Activated CD8-positive, alpha-beta memory T cell treated with anti-CD3 and anti-CD28 coated beads for 48 hours (primary cell): ENCODE data around the gene PLA2R1.
"Not testable (repeated sequence)": the region's sequence is repeated elsewhere in the genome, so short reads cannot be mapped to it uniquely, and the experiment has no call there.

ENCODE experiments used
- DNase-seq, 3 experiments: peaks; one replicate each; pipeline ENCODE4 v3.0.0-alpha.2; 2020; ENCODE audit warnings: low read depth in 2 of 3, low spot score in 2 of 3

PLA2R1 gene

DNA sequence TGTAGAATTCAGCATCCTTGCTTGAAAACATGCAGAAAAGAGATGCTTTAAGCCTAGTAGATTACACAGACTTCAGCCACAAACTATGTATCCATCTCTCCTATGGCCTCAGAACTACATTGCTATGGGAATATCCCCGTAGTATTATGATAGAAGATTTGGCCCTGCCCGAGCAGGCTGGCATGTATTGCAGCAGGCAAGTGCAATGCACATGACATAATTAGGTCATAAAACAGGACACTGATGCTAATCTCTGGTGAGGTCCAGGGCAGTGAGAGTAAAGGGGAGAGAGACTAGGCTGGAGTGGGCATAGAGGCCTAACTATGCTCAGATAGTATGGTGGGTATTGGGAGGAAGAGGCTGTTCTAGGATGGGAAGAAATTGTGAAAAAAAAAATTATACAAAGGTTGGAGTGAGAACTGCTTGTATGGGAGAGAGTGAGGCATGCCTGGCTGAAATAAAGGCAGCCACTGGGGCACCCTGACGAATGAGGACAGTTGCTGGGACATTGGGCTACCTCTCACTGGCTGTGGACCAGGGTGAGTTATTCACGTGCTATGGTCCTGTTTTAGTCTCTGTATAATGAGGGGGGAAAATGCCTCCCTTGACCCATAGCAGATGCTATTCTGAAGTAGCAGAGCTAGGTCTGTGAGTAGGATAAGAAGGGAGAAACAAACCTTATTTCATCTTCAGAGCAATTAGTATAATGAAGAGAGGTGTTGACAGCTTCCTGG lies 1.6 kb upstream of the PLA2R1 start:
- no peak for DNase-seq

DNA sequence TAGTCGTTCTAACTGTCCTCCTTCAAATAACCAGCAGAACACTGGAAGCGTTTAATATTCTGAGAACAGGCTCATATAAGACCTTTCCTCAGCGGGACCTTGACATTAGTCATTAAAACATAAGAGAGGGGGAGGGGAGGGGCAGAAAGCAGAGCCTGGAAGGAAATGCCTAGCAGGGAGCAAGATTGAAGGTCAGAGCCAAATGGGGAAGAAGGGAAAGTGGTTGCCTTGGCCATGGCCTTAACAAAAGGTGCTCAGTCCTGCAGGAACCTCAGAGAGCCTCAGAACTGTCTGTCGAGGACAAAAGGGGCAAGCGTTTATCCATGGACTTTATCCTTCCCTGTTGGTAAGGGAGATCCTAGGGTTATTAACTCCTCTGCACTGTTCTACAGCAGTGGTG lies 856 bp upstream of the PLA2R1 start:
- DNase-seq: no peak

DNA sequence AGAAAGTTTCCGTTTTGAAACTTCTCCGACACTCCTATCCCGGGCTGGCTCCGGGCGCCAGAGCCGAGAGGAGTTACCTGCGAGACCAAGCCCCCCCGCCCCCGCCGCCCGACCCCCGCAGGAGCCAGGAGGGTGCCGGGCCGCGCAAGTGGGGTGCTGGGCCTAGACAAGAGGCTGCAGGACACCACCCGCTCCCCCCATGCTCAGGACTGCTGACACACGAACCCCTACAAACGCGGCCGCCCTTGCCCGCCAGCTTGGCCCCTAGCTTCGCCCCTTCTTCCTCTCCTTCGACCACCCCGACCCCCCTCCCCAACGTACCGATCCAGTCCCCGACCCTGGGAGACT lies 497 bp downstream of the PLA2R1 start:
- DNase-seq: no peak

- DNase-seq: no peak
These were observed 882 bp downstream of the PLA2R1 start for GRCh38 chr2:160061533-160061932.

DNA sequence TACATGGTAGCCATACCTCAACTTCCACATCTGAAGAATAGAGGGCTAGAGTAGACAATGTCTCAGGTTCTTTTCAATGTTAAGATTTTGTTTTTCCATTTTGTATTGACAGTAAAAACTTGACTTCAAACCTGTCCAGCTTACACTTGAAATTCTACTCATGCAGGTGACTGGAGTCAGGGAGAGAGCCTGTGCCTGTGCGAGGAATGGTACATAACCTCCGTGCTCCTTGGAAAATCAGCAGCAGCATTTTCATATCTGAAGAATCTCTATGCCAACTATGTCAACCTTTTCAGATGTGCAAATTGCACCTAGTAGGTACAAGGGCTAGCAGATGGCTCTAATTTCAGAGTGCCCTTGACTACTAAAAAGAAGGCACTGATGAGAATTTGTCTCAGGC lies 2.1 kb downstream of the PLA2R1 start:
- no peak for DNase-seq

GRCh38 chr2:160057356-160057755 lies 5.1 kb downstream of the PLA2R1 start:
- DNase-seq: no peak

- no peak for DNase-seq
These were observed 6.7 kb downstream of the PLA2R1 start for GRCh38 chr2:160055726-160056108.

DNA sequence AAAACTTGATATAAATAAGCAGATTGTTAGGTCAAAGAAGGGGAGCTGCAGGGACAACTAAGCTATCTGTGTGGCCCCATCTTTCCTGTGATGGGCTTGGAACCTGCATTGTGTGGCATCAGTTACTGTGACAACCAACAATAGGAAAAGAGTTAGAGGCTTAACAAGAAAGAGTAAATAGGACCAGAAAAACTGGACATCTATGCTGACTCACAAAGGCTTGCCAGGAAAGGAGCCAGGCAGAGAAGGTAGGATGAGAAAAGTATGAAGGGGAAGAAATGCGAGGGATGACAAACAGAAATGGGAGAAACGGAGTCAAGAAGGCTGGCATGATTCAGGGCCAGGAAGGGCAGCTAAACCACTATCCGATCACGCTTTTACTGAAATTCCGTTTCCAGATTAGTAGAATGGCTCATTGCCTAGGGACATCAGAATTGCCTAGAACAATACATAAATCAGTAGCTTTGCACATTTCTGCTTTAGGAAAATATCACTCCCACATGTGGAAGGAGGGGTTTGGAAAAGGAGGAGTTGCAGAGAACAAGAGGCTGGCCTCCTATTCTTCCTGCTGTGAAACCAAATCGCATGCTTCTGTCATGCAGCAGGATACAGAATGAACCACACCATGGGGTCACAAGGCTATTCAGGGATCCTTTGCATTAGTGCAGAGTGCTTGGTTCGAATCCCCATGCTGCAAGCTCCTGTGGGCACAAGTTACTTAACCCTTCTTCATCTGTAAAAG lies 7.3 kb downstream of the PLA2R1 start:
- DNase-seq: no peak

- no peak for DNase-seq
These were observed 8.5 kb downstream of the PLA2R1 start for GRCh38 chr2:160053946-160054345.

DNA sequence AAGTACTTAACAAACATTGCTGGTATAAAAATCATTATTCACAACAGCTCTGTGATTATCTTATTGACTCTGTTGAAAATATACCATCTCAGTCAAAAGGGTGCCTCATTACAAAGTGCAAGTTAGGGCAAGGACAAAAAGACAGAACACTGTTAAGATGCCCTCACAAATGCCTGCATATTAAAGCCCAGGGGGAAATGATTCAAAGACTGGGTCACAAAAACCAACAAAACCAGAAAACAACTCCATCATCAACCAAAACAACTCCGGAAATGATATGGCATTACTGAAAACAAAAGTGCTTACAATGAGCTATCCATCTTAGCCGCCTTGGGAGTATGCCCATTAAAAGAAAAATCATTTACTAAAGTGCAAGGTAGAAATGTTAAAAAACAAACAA lies 9.9 kb downstream of the PLA2R1 start:
- no peak for DNase-seq

GRCh38 chr2:160051371-160051800 lies 11.0 kb downstream of the PLA2R1 start:
- no peak for DNase-seq

- no peak for DNase-seq
These were observed 12.3 kb downstream of the PLA2R1 start for GRCh38 chr2:160050147-160050546.

- DNase-seq: no peak
These were observed 16.7 kb downstream of the PLA2R1 start for GRCh38 chr2:160045703-160046210.

- no peak for DNase-seq
These were observed 17.7 kb downstream of the PLA2R1 start for GRCh38 chr2:160044728-160045127.

GRCh38 chr2:160043265-160043664 lies 19.1 kb downstream of the PLA2R1 start:
- DNase-seq: no peak

DNA sequence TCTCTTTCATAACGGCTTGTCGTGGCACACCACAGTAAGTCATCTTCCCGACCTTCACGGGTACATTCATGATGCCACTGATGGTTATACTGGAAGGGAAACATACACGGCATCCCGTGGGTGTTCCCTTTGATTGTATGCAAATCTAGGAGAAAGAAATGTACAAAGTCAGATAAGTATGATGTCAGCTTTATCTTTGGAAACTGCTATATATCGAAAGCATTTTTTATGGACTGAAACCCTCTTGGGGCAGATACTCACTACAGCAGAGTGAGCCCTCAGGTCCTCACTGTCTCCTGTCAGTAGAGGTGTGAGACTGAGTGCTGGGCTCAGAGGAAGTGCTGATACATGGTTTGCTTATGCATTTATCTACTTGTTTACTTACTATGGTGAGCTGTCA lies 20.4 kb downstream of the PLA2R1 start:
- DNase-seq: no peak

DNA sequence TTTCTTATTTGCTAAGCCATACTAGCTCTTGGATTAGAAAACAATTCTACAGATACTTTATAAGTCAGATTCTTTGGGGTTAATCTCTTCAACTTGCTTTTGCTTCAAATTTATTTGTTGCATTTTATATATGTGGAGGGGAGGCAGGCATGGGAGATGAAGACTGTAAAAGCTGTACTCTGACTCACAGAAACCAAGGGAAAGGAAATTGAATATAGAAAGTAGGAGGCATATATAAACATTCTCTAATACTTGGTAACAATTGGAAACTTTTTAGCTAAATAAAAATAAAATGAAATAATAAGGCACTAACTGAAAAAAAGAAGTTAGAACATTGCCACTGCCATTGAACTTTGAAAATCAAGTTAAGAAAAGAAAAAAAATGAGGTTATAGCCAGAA lies 21.3 kb downstream of the PLA2R1 start:
- no peak for DNase-seq

DNA sequence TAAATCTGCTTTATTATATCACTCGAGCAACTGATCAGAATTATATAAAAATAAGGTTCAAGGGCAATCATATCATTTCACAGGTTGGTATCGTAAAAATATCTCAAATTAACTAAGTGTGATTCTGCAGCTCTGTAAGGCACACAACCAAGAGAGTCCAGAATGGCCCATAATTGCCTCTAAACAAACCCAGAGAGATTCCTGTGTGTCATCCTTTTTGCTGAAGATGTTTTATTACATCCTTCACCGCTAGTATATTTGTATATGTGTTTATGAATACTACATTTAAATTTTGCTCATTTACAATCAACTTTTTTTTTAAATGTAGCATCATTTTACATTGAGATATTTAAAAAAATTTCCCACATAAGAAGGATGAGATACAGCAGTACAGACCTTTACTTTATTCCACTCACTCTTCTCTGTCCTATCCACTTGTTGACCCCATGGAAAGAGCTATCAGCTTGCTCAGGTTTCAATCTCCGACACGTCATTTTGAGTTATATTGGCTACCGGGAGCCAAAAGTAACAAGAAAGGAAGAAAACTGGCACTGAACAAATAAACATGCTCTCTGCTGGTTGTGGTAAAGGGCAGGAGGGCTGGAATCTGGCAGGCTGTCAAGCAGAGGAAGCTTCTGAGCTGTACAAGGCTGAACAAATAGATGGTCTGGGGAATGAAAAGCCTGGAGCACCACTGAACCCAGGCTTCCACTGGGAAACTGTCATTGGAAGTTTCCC lies 23.1 kb downstream of the PLA2R1 start:
- no peak for DNase-seq

DNA sequence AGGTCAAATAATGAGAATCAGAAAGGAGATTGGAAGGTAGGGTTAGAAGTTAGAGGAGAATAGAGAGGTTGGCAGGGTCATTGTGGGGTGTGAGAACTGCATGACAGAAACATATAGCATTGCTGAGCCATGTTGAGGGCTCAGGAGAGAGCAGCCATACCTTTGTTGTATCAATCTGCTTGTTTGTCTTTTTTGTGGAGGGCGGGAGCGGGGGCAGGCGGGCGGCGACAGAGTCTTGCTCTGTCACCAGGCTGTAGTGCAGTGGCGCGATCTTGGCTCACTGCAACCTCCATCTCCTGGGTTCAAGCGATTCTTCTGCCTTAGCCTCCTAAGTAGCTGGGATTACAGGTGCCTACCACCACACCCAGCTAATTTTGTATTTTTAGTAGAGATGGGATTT lies 23.8 kb downstream of the PLA2R1 start:
- not testable (repeated sequence) for DNase-seq

GRCh38 chr2:160036736-160037135 lies 25.7 kb downstream of the PLA2R1 start:
- no peak for DNase-seq

DNA sequence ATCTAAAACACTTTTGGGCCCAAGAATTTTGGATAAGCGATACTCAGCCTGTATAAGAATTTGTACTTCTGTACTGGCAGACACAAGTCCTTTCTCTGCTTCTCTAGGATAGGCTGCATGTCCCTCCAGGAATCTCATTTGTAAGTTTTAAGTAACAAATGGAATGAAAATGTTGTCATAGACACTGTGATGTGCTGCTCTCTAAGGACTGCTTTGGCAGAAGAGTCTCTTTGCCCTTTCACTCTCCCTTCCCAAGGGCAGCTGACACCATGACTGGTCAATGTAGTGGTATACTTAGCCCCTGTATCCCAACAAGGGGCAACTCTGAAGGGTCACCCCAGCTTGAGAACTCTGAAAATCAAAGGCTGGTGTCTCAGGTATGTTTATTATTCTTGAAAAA lies 27.3 kb downstream of the PLA2R1 start:
- DNase-seq: no peak

- no peak for DNase-seq
These were observed 28.0 kb downstream of the PLA2R1 start for GRCh38 chr2:160034396-160034795.
